Measurements from ENCODE around the gene HLA-DPB1. TPM values are rescaled to one million over a fixed set of nuclear protein-coding genes. Genes with fewer than 3 reads are reported as not detected.

The HLA-DPB1 gene
- total RNA-seq, 4 donors from 2014 or later = 33.8 to 44.7 (median 41.0) TPM

DNA sequence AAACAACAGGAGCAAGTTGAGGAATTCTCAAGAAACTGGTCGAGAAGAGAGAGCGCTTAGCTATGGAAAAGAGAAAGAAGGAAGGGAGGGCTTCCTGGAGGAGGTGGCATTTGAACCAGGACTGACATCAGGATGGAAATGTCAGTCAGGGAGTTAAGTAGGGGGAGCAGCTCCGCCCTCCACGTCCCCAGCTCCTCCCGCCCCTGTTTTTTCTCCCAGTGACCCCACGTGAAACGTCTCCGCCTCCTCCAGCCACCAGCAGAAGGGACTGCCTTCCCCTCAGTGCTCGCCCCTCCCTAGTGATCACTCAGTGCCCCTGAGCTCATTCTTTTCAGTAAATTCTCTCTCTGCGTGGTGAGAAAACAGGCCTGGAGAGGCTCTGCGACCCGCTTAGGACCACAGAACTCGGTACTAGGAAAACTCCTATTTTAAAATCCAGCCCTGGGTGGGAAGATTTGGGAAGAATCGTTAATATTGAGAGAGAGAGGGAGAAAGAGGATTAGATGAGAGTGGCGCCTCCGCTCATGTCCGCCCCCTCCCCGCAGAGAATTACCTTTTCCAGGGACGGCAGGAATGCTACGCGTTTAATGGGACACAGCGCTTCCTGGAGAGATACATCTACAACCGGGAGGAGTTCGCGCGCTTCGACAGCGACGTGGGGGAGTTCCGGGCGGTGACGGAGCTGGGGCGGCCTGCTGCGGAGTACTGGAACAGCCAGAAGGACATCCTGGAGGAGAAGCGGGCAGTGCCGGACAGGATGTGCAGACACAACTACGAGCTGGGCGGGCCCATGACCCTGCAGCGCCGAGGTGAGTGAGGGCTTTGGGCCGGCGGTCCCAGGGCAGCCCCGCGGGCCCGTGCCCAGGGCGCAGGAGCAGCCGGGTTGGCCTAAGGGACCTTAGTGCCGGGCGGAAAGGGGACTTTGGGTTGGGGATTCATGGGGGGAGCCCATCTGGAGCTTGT, 4.6 kb downstream of the HLA-DPB1 start:
- no peaks in the 10 kb centered on the region for H3K27me3 ChIP-seq
- peaks cover 4 to 18% of the 10 kb centered on the region in 2 donors for H3K4me1 ChIP-seq
- peak; percentile 83 to 84 for DNase-seq
- H3K9me3 ChIP-seq = no peaks in the 10 kb centered on the region
- intact Hi-C loops (cut with DNase I) = no loop called here
- 10 to 14% methylated on average over 39 to 48 of the region's 49 CpGs for WGBS, 2 donors
- H3K4me3 ChIP-seq (replicated peaks in 1 of 3) = peak overlapping the region in 2 of 3 donors; percentile 32 to 57
- H3K27ac ChIP-seq = peak overlapping the region; percentile 55 to 89 (median 85)
- TF ChIP-seq POLR2A (IDR thresholded peaks at IDR 0.05) = peak in 1 of 2 donors; percentile 83
- TF ChIP-seq, protein P1, sequence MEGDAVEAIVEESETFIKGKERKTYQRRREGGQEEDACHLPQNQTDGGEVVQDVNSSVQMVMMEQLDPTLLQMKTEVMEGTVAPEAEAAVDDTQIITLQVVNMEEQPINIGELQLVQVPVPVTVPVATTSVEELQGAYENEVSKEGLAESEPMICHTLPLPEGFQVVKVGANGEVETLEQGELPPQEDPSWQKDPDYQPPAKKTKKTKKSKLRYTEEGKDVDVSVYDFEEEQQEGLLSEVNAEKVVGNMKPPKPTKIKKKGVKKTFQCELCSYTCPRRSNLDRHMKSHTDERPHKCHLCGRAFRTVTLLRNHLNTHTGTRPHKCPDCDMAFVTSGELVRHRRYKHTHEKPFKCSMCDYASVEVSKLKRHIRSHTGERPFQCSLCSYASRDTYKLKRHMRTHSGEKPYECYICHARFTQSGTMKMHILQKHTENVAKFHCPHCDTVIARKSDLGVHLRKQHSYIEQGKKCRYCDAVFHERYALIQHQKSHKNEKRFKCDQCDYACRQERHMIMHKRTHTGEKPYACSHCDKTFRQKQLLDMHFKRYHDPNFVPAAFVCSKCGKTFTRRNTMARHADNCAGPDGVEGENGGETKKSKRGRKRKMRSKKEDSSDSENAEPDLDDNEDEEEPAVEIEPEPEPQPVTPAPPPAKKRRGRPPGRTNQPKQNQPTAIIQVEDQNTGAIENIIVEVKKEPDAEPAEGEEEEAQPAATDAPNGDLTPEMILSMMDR (IDR thresholded peaks at IDR 0.05) = no peak
- peaks cover 0 to 3% of the 10 kb centered on the region in 2 donors for H3K36me3 ChIP-seq

DNA sequence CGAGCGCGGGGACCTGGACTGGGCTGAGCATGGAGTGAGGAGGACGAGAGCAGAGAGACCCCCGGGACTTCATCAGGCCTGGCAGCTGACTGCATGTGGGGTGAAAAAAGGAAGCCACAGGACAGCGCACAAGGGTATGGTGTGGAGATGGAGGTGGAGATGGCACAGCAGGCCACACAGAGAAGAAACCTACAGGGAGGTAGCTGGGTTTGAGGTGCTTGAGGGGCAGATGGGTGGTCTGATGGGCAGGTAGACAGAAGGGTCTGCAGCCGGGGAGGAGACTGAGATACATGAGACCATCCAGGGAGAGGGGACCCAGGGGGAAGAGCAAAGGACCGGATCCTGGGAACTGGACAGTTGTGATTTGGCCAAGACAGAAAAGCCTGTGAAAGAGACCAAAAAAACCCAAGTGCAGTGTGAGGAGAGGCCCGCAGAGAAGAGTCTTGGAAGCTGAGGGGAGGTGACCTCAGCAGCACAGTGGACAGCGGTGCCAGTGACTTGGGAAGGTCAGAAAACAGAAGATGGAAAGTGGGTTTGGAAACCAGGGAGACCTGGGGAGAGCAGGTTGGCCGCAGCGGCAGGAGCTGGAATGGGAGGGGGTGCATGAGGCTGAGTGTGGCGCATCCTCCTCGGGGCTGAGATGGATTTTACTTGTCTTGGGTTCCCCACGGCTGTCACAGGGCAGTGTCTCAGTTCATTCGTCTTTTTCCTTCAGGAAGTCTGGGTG, 5.5 kb downstream of the HLA-DPB1 start:
- WGBS, 2 donors = 72 to 79% methylated on average over 16 of the region's 16 CpGs
- Histone ChIP-seq H3K4me3 (replicated peaks in 1 of 3) (peak overlapping the region in 1 of 3 donors; percentile 32), H3K36me3 (peaks cover 0 to 5% of the 10 kb centered on the region in 2 donors), H3K27ac (peak overlapping the region; percentile 55 to 89 (median 85)), H3K9me3 (no peaks in the 10 kb centered on the region), H3K4me1 (peaks cover 4 to 18% of the 10 kb centered on the region in 2 donors), H3K27me3 (no peaks in the 10 kb centered on the region)
- no peak for TF ChIP-seq POLR2A (IDR thresholded peaks at IDR 0.05)
- TF ChIP-seq, protein P1 (IDR thresholded peaks at IDR 0.05) = no peak
- intact Hi-C loops (cut with DNase I) = no loop called here
- DNase-seq = no peak

DNA sequence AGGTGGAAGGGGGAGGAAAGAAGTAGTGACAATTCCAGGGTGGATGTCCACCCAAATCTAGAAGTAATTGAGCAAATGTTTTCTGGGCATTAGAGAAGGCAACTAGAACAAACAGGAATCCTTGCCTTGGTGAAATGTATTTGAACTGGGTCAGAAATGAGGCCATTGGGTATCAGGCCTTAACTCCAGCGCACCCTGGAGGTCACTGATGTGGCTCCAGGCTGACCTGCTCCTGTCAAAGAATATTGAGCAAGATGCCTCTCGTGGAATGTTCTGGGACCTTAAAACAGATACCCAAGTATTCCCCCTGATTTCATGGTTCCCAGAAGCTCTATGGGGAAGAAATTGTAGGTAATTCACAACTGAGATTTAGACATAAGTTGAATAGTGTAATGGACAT, 6.9 kb downstream of the HLA-DPB1 start:
- H3K4me3 ChIP-seq (replicated peaks in 1 of 3) = no peak overlapping the region
- DNase-seq = peak; percentile 33 to 50
- no peaks in the 10 kb centered on the region for H3K9me3 ChIP-seq
- peaks cover 0 to 5% of the 10 kb centered on the region in 2 donors for H3K36me3 ChIP-seq
- peaks cover 4 to 18% of the 10 kb centered on the region in 2 donors for H3K4me1 ChIP-seq
- intact Hi-C loops (cut with DNase I) = no loop called here
- H3K27me3 ChIP-seq = no peaks in the 10 kb centered on the region
- WGBS, 2 donors = 50 to 93% methylated on average over 2 of the region's 2 CpGs
- TF ChIP-seq POLR2A (IDR thresholded peaks at IDR 0.05) = no peak
- TF ChIP-seq, protein P1 (IDR thresholded peaks at IDR 0.05) = peak in 3 of 6 experiments; percentile 53 to 82 (median 54)
- H3K27ac ChIP-seq = no peak overlapping the region

- DNase-seq = no peak
Measured at GRCh38 chr6:33085627-33086026, 9.8 kb downstream of the HLA-DPB1 start.

More at GRCh38 chr6:33085627-33086026, 9.8 kb downstream of the HLA-DPB1 start:
- Histone ChIP-seq H3K27me3 (no peaks in the 10 kb centered on the region), H3K4me3 (replicated peaks in 1 of 3) (no peak overlapping the region), H3K9me3 (no peaks in the 10 kb centered on the region), H3K4me1 (peaks cover 0 to 12% of the 10 kb centered on the region in 2 donors), H3K27ac (no peak overlapping the region), H3K36me3 (peaks cover 0 to 5% of the 10 kb centered on the region in 2 donors)
- TF ChIP-seq POLR2A (IDR thresholded peaks at IDR 0.05) = no peak
- TF ChIP-seq, protein P1 (IDR thresholded peaks at IDR 0.05) = no peak
- 92 to 94% methylated on average over 7 to 8 of the region's 8 CpGs for WGBS, 2 donors
- intact Hi-C loops (cut with DNase I) = no loop called here

Measured in thyroid gland (tissue), 4 donors.